PC-3 (cell line): ENCODE results near the gene ADARB2.

ENCODE experiments used
- EZH2 ChIP-seq: fragments of 300-600 bp; sonication (generic); IDR thresholded peaks from one replicate; pipeline ENCODE4 v1.6.1; 2017; ENCODE audit warnings: antibody characterized with exemption, mild to moderate bottlenecking, low read length; ENCODE audit not compliant: unreplicated experiment
- EZH2phosphoT487 ChIP-seq: fragments of 300-600 bp; sonication (generic); IDR thresholded peaks from 2 replicates; pipeline ENCODE4 v1.6.1; 2018; ENCODE audit warnings: mild to moderate bottlenecking, antibody characterized with exemption, low read length, borderline replicate concordance
- TF ChIP-seq, protein P1 (sequence below): fragments of 300-600 bp; sonication (generic); conservative IDR thresholded peaks from 2 replicates; pipeline ENCODE4 v1.5.1; 2017; ENCODE audit warnings: antibody characterized with exemption, low read depth, mild to moderate bottlenecking, low read length

DNA sequence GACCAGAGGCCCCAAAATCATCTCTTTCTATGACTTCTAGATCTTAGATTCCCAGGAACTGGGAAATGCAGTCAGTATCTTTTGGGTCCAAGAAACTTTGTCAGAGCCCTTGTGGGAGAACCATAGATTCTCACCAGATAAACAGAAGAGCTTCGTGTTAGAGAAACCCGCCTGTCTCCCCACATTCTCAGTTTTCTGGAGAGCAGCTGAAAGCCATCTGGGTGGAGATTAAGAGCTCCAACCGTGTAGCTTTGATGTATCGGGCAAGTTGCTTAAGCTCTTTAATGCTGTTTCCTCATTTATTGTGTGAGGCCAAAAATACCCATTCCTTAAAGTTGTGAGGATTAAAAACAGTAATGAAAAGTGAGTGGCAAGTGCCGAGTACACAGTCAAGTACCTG lies 573.5 kb downstream of the ADARB2 start:
- TF ChIP-seq, protein P1, sequence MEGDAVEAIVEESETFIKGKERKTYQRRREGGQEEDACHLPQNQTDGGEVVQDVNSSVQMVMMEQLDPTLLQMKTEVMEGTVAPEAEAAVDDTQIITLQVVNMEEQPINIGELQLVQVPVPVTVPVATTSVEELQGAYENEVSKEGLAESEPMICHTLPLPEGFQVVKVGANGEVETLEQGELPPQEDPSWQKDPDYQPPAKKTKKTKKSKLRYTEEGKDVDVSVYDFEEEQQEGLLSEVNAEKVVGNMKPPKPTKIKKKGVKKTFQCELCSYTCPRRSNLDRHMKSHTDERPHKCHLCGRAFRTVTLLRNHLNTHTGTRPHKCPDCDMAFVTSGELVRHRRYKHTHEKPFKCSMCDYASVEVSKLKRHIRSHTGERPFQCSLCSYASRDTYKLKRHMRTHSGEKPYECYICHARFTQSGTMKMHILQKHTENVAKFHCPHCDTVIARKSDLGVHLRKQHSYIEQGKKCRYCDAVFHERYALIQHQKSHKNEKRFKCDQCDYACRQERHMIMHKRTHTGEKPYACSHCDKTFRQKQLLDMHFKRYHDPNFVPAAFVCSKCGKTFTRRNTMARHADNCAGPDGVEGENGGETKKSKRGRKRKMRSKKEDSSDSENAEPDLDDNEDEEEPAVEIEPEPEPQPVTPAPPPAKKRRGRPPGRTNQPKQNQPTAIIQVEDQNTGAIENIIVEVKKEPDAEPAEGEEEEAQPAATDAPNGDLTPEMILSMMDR = no peak
- TF ChIP-seq EZH2 (no peak), EZH2phosphoT487 (no peak)
